Loucy (cell line): ENCODE results near the gene MEF2A.

Source experiments
- EZH2phosphoT487 ChIP-seq: fragments of 200-600 bp; IDR thresholded peaks from 2 replicates; pipeline ENCODE4 v1.6.1; 2018; ENCODE audit warnings: antibody characterized with exemption, mild to moderate bottlenecking, moderate library complexity, borderline replicate concordance
- TF ChIP-seq, protein P1 (sequence below): fragments of 200-600 bp; sonication (generic); conservative IDR thresholded peaks from 2 replicates; pipeline ENCODE4 v1.5.1; 2014; ENCODE audit warnings: mild to moderate bottlenecking, antibody characterized with exemption, low read length

GRCh38 chr15:99635794-99636193, 70.0 kb downstream of the MEF2A start:
- TF ChIP-seq, protein P1, sequence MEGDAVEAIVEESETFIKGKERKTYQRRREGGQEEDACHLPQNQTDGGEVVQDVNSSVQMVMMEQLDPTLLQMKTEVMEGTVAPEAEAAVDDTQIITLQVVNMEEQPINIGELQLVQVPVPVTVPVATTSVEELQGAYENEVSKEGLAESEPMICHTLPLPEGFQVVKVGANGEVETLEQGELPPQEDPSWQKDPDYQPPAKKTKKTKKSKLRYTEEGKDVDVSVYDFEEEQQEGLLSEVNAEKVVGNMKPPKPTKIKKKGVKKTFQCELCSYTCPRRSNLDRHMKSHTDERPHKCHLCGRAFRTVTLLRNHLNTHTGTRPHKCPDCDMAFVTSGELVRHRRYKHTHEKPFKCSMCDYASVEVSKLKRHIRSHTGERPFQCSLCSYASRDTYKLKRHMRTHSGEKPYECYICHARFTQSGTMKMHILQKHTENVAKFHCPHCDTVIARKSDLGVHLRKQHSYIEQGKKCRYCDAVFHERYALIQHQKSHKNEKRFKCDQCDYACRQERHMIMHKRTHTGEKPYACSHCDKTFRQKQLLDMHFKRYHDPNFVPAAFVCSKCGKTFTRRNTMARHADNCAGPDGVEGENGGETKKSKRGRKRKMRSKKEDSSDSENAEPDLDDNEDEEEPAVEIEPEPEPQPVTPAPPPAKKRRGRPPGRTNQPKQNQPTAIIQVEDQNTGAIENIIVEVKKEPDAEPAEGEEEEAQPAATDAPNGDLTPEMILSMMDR = no peak
- no peak for TF ChIP-seq EZH2phosphoT487
